Liver (tissue), 9 donors: ENCODE results near the gene GATA2. TPM values are rescaled to one million over a fixed set of nuclear protein-coding genes. Genes with fewer than 3 reads are reported as not detected.

Experiments
- DNase-seq: peaks from one replicate; pipeline ENCODE4 v3.0.0-alpha.2; 2017; ENCODE audit warnings: low spot score
- H3K27ac ChIP-seq, 2 donors: one replicate each; pipeline ENCODE4 v1.7.0; 2013; ENCODE audit warnings: inconsistent platforms in 2 of 2, low read length in 2 of 2, control low read depth in 1 of 2, low read depth in 1 of 2, mild to moderate bottlenecking in 1 of 2
- H3K27me3 ChIP-seq, 4 donors: one replicate each; pipeline versions ENCODE4 v1.6.1 to v1.7.0; 2013; ENCODE audit warnings: low read length in 3 of 4, inconsistent platforms in 1 of 4, mild to moderate bottlenecking in 1 of 4, moderate library complexity in 1 of 4; ENCODE audit not compliant: control insufficient read depth in 4 of 4, insufficient read depth in 4 of 4
- H3K36me3 ChIP-seq, 4 donors: one replicate each; pipeline versions ENCODE4 v1.6.1 to v1.7.0; 2013; ENCODE audit warnings: low read length in 3 of 4, mild to moderate bottlenecking in 3 of 4, low read depth in 1 of 4, moderate library complexity in 1 of 4; ENCODE audit not compliant: control insufficient read depth in 4 of 4, insufficient read depth in 3 of 4
- H3K4me1 ChIP-seq, 4 donors: one replicate each; pipeline versions ENCODE4 v1.6.1 to v1.7.0; 2013; ENCODE audit warnings: low read length in 3 of 4, mild to moderate bottlenecking in 3 of 4, moderate library complexity in 1 of 4; ENCODE audit not compliant: control insufficient read depth in 4 of 4, insufficient read depth in 4 of 4
- H3K4me3 ChIP-seq, 3 donors: one replicate each; pipeline versions ENCODE4 v1.6.1 to v1.7.0; 2013; ENCODE audit warnings: low read length in 3 of 3, control low read depth in 1 of 3, low read depth in 1 of 3, mild to moderate bottlenecking in 1 of 3
- H3K9ac ChIP-seq, 2 donors: one replicate each; pipeline ENCODE4 v1.7.0; 2013; ENCODE audit warnings: low read length in 2 of 2, mild to moderate bottlenecking in 2 of 2, moderate library complexity in 2 of 2, control low read depth in 1 of 2, low read depth in 1 of 2
- H3K9me3 ChIP-seq, 4 donors: one replicate each; pipeline versions ENCODE4 v1.6.1 to v1.7.0; 2013; ENCODE audit warnings: low read length in 3 of 4; ENCODE audit not compliant: control insufficient read depth in 4 of 4
- FOXA2 ChIP-seq: IDR thresholded peaks from 2 replicates; pipeline ENCODE4 v1.6.1; 2016; ENCODE audit warnings: antibody characterized with exemption
- GABPA ChIP-seq, 2 donors: IDR thresholded peaks in 1 of 2; conservative IDR thresholded peaks in 1 of 2; 2 replicates each; pipeline ENCODE4 v1.6.1; 2016; ENCODE audit warnings: antibody characterized with exemption in 2 of 2, mild to moderate bottlenecking in 1 of 2, moderate library complexity in 1 of 2
- HNF4A ChIP-seq, 2 donors: conservative IDR thresholded peaks; 2 replicates each; pipeline ENCODE4 v1.6.1; 2016; ENCODE audit warnings: antibody characterized with exemption in 2 of 2, mild to moderate bottlenecking in 2 of 2
- YY1 ChIP-seq: IDR thresholded peaks from 2 replicates; pipeline ENCODE4 v1.6.1; 2016; ENCODE audit warnings: antibody characterized with exemption, mild to moderate bottlenecking
- WGBS: extraction: QIAGEN DNeasy Blood & Tissue Kit; methylation state at CpG from one replicate; pipeline ENCODE4 v1.1.7; 2013; 5-methylcytosine and 5-hydroxymethylcytosine counted together
- polyA plus RNA-seq, 2 donors: library from polyadenylated mRNA; stranded (reverse) in 1 of 2; unstranded in 1 of 2; fragments of 200-250 nt in 1 of 2; fragments of >200 nt in 1 of 2; fragmentation: Nextera tagmentation in 1 of 2; extraction: Ambion mirVana in 1 of 2; gene quantifications; one replicate each; pipeline versions ENCODE4 v1.2.1 to v1.2.3, GENCODE V29; 2013 to 2015
- total RNA-seq, 2 donors: library from RNA; depleted of rRNA; stranded (reverse); fragments of >200 nt; gene quantifications; one replicate each; pipeline ENCODE4 v1.2.3, GENCODE V29; 2014
- TF ChIP-seq, protein P1 (sequence below): IDR thresholded peaks from 2 replicates; pipeline ENCODE4 v1.6.1; 2016; ENCODE audit warnings: antibody characterized with exemption
- TF ChIP-seq, protein P2 (sequence below): IDR thresholded peaks from 2 replicates; pipeline ENCODE4 v1.6.1; 2016; ENCODE audit warnings: antibody characterized with exemption
- TF ChIP-seq, protein P3 (sequence below): IDR thresholded peaks from 2 replicates; pipeline ENCODE4 v1.6.1; 2016; ENCODE audit warnings: antibody characterized with exemption, mild to moderate bottlenecking
- TF ChIP-seq, protein P4 (sequence below): fragments of 150-350 bp; IDR thresholded peaks from 2 replicates; pipeline ENCODE4 v1.5.1; 2017; ENCODE audit warnings: improper control_type of control experiment, low read depth, low read length; ENCODE audit not compliant: missing input control
- donor health status: healthy.
- donor health status: healthy.
- donor health status: healthy.
- donor health status: healthy.
- donor health status: healthy.

Gene GATA2
- total and polyA plus RNA-seq, 4 donors = 0.25 to 2.8 (median 0.54) TPM

DNA sequence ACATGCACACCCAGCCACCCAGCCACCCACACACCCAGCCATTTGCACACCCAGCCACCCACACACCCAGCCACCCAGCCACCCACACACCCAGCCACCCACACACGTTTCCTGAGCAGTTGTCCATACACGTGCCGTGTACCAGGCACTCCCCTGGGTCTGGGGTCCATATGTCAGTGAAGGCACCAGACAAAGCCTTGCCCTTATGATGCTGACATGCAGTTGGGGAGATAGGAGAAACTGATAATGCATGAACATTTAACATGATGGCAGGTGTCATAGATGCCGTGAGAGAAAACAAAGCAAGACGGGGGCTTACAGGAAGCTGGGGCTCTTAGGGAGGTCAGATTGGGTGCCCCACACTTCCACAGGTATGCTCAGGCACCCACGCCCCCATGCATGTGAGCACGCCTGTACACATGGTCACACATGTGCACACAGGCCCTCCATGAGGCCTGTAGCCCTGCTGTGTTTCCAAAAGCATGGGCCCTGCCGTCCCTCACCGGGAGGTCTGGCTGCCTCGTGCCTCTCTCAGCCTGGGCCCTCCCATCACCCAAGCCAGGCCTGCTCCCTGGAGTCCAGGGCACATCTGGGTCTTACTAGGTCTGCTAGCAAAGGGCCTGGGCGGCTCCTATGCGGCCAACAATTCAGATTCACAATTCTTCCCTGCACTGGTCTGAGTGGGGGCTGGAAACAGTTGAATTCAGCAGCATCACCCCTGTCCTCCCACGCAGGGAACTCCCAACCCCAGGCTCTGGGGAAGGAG lies 22.7 kb downstream of the GATA2 start:
- no peaks in the 10 kb centered on the region for H3K4me1 ChIP-seq
- 77% methylated on average over 13 of the region's 13 CpGs for WGBS

DNA sequence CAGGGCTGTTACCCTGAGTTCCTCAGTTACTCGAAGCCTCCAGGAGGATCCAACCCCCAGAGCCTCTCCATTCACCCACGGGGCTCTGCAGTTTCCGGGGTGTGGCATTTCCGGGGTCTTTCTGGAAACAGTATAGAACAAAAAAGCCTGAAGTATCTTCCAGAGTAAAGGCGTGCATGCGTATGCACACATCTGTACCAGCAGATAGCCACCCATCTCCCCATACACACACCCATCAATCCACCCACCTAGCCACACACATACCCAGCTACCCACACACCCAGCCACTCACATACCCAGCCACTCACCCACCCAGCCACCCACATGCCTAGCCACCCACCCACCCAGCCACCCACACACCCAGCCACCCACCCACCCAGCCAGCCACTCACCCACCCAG lies 23.4 kb downstream of the GATA2 start:
- WGBS = 79% methylated on average over 6 of the region's 6 CpGs

More for the DNA sequence above, 22.7 kb downstream of the GATA2 start:
- no peak for DNase-seq
- H3K9ac ChIP-seq = no peak overlapping the region
- H3K9me3 ChIP-seq = peaks cover 0 to 3% (median 0%) of the 10 kb centered on the region in 4 donors
- H3K4me3 ChIP-seq = no peak overlapping the region
- no peak overlapping the region for H3K27ac ChIP-seq
- peaks cover 0 to 3% (median 0%) of the 10 kb centered on the region in 4 donors for H3K27me3 ChIP-seq
- TF ChIP-seq, protein P1, sequence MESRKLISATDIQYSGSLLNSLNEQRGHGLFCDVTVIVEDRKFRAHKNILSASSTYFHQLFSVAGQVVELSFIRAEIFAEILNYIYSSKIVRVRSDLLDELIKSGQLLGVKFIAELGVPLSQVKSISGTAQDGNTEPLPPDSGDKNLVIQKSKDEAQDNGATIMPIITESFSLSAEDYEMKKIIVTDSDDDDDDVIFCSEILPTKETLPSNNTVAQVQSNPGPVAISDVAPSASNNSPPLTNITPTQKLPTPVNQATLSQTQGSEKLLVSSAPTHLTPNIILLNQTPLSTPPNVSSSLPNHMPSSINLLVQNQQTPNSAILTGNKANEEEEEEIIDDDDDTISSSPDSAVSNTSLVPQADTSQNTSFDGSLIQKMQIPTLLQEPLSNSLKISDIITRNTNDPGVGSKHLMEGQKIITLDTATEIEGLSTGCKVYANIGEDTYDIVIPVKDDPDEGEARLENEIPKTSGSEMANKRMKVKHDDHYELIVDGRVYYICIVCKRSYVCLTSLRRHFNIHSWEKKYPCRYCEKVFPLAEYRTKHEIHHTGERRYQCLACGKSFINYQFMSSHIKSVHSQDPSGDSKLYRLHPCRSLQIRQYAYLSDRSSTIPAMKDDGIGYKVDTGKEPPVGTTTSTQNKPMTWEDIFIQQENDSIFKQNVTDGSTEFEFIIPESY = no peak
- no peak for TF ChIP-seq GABPA (IDR thresholded peaks at IDR 0.05 in 1 of 2, conservative IDR thresholded peaks at IDR 0.05 in 1 of 2)
- TF ChIP-seq, protein P2, sequence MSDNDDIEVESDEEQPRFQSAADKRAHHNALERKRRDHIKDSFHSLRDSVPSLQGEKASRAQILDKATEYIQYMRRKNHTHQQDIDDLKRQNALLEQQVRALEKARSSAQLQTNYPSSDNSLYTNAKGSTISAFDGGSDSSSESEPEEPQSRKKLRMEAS = no peak
- TF ChIP-seq, protein P3, sequence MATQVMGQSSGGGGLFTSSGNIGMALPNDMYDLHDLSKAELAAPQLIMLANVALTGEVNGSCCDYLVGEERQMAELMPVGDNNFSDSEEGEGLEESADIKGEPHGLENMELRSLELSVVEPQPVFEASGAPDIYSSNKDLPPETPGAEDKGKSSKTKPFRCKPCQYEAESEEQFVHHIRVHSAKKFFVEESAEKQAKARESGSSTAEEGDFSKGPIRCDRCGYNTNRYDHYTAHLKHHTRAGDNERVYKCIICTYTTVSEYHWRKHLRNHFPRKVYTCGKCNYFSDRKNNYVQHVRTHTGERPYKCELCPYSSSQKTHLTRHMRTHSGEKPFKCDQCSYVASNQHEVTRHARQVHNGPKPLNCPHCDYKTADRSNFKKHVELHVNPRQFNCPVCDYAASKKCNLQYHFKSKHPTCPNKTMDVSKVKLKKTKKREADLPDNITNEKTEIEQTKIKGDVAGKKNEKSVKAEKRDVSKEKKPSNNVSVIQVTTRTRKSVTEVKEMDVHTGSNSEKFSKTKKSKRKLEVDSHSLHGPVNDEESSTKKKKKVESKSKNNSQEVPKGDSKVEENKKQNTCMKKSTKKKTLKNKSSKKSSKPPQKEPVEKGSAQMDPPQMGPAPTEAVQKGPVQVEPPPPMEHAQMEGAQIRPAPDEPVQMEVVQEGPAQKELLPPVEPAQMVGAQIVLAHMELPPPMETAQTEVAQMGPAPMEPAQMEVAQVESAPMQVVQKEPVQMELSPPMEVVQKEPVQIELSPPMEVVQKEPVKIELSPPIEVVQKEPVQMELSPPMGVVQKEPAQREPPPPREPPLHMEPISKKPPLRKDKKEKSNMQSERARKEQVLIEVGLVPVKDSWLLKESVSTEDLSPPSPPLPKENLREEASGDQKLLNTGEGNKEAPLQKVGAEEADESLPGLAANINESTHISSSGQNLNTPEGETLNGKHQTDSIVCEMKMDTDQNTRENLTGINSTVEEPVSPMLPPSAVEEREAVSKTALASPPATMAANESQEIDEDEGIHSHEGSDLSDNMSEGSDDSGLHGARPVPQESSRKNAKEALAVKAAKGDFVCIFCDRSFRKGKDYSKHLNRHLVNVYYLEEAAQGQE = no peak
- H3K36me3 ChIP-seq = no peaks in the 10 kb centered on the region

More for the DNA sequence above, 23.4 kb downstream of the GATA2 start:
- Histone ChIP-seq H3K4me1 (no peaks in the 10 kb centered on the region), H3K4me3 (no peak overlapping the region), H3K9me3 (peaks cover 0 to 3% (median 0%) of the 10 kb centered on the region in 4 donors), H3K9ac (no peak overlapping the region), H3K36me3 (no peaks in the 10 kb centered on the region), H3K27me3 (peaks cover 0 to 3% (median 0%) of the 10 kb centered on the region in 4 donors), H3K27ac (no peak overlapping the region)
- TF ChIP-seq YY1 (no peak), FOXA2 (no peak), GABPA (IDR thresholded peaks at IDR 0.05 in 1 of 2, conservative IDR thresholded peaks at IDR 0.05 in 1 of 2) (no peak), HNF4A (conservative IDR thresholded peaks at IDR 0.05) (no peak)
- TF ChIP-seq, protein P4, sequence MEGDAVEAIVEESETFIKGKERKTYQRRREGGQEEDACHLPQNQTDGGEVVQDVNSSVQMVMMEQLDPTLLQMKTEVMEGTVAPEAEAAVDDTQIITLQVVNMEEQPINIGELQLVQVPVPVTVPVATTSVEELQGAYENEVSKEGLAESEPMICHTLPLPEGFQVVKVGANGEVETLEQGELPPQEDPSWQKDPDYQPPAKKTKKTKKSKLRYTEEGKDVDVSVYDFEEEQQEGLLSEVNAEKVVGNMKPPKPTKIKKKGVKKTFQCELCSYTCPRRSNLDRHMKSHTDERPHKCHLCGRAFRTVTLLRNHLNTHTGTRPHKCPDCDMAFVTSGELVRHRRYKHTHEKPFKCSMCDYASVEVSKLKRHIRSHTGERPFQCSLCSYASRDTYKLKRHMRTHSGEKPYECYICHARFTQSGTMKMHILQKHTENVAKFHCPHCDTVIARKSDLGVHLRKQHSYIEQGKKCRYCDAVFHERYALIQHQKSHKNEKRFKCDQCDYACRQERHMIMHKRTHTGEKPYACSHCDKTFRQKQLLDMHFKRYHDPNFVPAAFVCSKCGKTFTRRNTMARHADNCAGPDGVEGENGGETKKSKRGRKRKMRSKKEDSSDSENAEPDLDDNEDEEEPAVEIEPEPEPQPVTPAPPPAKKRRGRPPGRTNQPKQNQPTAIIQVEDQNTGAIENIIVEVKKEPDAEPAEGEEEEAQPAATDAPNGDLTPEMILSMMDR = no peak
- TF ChIP-seq, protein P3 = no peak
- DNase-seq = no peak
